ENCODE data around the gene NHLRC4. TPM values are rescaled to one million over a fixed set of nuclear protein-coding genes. Genes with fewer than 3 reads are reported as not detected.

NHLRC4 gene
- total RNA-seq, 2 donors from 2014 or later: 0.52 TPM; not detected in 1

DNA sequence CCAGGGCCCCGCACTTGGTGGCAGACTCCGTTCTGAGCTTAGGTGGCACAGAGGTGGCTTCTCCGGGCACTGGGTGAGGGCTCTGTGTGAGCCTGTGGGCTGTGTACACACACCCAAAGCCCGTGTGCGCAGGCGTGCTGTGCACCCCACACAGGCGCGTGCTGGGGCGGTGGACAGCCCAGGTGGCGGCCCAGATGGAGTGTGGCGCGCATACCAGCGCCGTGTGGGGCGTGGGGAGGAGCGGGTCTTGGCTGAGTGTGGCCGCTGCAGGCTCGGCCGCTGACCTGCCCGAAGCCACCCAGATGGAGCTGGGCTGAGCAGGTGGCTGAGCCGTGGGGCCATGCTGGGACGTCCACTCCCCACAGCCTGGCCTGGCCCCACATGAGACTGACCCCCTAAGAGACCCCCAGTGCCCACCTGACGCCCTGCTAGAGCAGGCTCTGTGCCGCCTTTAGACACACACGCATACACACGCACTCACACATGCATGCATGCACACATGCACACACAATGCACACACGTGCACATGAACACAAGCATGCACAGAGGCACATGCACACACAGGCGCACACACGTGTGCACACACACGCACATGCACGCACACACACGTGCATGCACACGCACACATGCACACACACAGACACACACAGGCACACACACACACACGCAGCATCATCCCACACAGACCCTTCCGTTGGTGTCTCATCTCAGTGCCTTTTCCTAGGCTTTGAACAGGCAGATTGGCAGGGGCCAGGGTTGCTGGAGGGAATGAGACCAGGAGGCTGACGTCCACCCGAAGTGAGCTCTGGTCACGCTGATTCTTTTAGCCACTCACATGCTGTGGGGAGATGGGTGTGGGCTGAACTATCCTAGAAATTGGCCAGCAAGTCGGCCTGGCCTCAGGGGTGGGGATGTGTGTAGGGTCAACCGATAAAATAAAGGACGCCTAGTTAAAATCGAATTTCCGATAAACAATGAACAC lies 4.6 kb upstream of the NHLRC4 start:
- Histone ChIP-seq H3K9me3 (no peaks in the 10 kb centered on the region), H3K27me3 (no peaks in the 10 kb centered on the region), H3K4me1 (peaks cover 33% of the 10 kb centered on the region), H3K36me3 (replicated peaks in 1 of 2; ENCODE audit: insufficient read depth in 1 of 2, low read depth in 2 of 2) (no peaks in the 10 kb centered on the region), H3K27ac (no peak overlapping the region), H3K4me3 (no peak overlapping the region)
- ATAC-seq (no peak), DNase-seq (no peak)
- intact Hi-C loops (cut with DNase I): no loop called here
- WGBS, 2 donors: 79 to 88% methylated on average over 18 to 40 of the region's 43 CpGs
- no peak for TF ChIP-seq POLR2A (IDR thresholded peaks at IDR 0.05)
- TF ChIP-seq CTCF (IDR thresholded peaks at IDR 0.05): no peak

GRCh38 chr16:563072-563644 lies 3.6 kb upstream of the NHLRC4 start:
- H3K4me3 ChIP-seq: no peak overlapping the region
- TF ChIP-seq POLR2A (IDR thresholded peaks at IDR 0.05): no peak
- no peaks in the 10 kb centered on the region for H3K27me3 ChIP-seq
- H3K27ac ChIP-seq: no peak overlapping the region
- DNase-seq (no peak), ATAC-seq (no peak)
- H3K9me3 ChIP-seq: no peaks in the 10 kb centered on the region
- intact Hi-C loops (cut with DNase I): no loop called here
- H3K4me1 ChIP-seq: peaks cover 33% of the 10 kb centered on the region
- WGBS, 2 donors: 81 to 88% methylated on average over 6 to 27 of the region's 30 CpGs
- no peaks in the 10 kb centered on the region for H3K36me3 ChIP-seq (replicated peaks in 1 of 2; ENCODE audit: insufficient read depth in 1 of 2, low read depth in 2 of 2)

- no peak overlapping the region for H3K27ac ChIP-seq
Observed at GRCh38 chr16:564690-565418, 2.0 kb upstream of the NHLRC4 start.

GRCh38 chr16:565419-566330 lies 1.1 kb upstream of the NHLRC4 start:
- Histone ChIP-seq H3K27ac (no peak overlapping the region), H3K4me3 (no peak overlapping the region), H3K4me1 (peaks cover 36% of the 10 kb centered on the region), H3K36me3 (replicated peaks in 1 of 2; ENCODE audit: insufficient read depth in 1 of 2, low read depth in 2 of 2) (no peaks in the 10 kb centered on the region), H3K27me3 (no peaks in the 10 kb centered on the region), H3K9me3 (no peaks in the 10 kb centered on the region)
- ATAC-seq (no peak), DNase-seq (no peak)
- TF ChIP-seq CTCF (IDR thresholded peaks at IDR 0.05) (no peak), POLR2A (IDR thresholded peaks at IDR 0.05) (no peak)
- 55 to 72% methylated on average over 11 to 35 of the region's 35 CpGs for WGBS, 2 donors
- intact Hi-C loops (cut with DNase I): no loop called here

More at GRCh38 chr16:564690-565418, 2.0 kb upstream of the NHLRC4 start:
- Histone ChIP-seq H3K36me3 (replicated peaks in 1 of 2; ENCODE audit: insufficient read depth in 1 of 2, low read depth in 2 of 2) (no peaks in the 10 kb centered on the region), H3K27me3 (no peaks in the 10 kb centered on the region), H3K4me1 (peaks cover 36% of the 10 kb centered on the region), H3K9me3 (no peaks in the 10 kb centered on the region), H3K4me3 (no peak overlapping the region)
- ATAC-seq: no peak
- TF ChIP-seq POLR2A (IDR thresholded peaks at IDR 0.05) (no peak), CTCF (IDR thresholded peaks at IDR 0.05) (no peak)
- intact Hi-C loops (cut with DNase I): no loop called here
- WGBS, 2 donors: 82 to 85% methylated on average over 11 to 36 of the region's 42 CpGs
- no peak for DNase-seq

Data from body of pancreas (tissue), 4 donors.